ENCODE data around the gene SCG5.

Gene SCG5

GRCh38 chr15:32723171-32723948 is 81.8 kb downstream of the SCG5 start:
- DNase-seq (ENCODE audit: low read depth, low spot score), result no peak

GRCh38 chr15:32729700-32730395 is 88.3 kb downstream of the SCG5 start:
- DNase-seq (ENCODE audit: low read depth, low spot score), result no peak

GRCh38 chr15:32730677-32731654 is 89.5 kb downstream of the SCG5 start:
- DNase-seq (ENCODE audit: low read depth, low spot score), result no peak

GRCh38 chr15:32732574-32733157 is 91.2 kb downstream of the SCG5 start:
- DNase-seq (ENCODE audit: low read depth, low spot score), result no peak

- DNase-seq (ENCODE audit: low read depth, low spot score), result no peak
Measured at GRCh38 chr15:32733281-32733680, 91.8 kb downstream of the SCG5 start.

GRCh38 chr15:32735989-32736700 is 94.6 kb downstream of the SCG5 start:
- DNase-seq (ENCODE audit: low read depth, low spot score), result no peak

GRCh38 chr15:32736701-32737061 is 95.2 kb downstream of the SCG5 start:
- no peak for DNase-seq (ENCODE audit: low read depth, low spot score)

GRCh38 chr15:32737304-32737703 is 95.8 kb downstream of the SCG5 start:
- DNase-seq (ENCODE audit: low read depth, low spot score), result no peak

- no peak for DNase-seq (ENCODE audit: low read depth, low spot score)
Measured at GRCh38 chr15:32738666-32739065, 97.2 kb downstream of the SCG5 start.

GRCh38 chr15:32739522-32740063 is 98.1 kb downstream of the SCG5 start:
- DNase-seq (ENCODE audit: low read depth, low spot score), result no peak

GRCh38 chr15:32743411-32744140 is 102.1 kb downstream of the SCG5 start:
- no peak for DNase-seq (ENCODE audit: low read depth, low spot score)

GRCh38 chr15:32746116-32746857 is 104.8 kb downstream of the SCG5 start:
- no peak for DNase-seq (ENCODE audit: low read depth, low spot score)
